RWPE2 (cell line): ENCODE measurements around the gene PHF1.
"Not testable (repeated sequence)": the region's sequence is repeated elsewhere in the genome, so short reads cannot be mapped to it uniquely, and the experiment has no call there.

Experiments used
- ATAC-seq: fragments of 200-7000 bp; cut with Tn5 transposase; 3 replicates; pipeline ENCODE4 v1.9.1; 2021; ENCODE audit warnings: low read depth
- DNase-seq: peaks from one replicate; pipeline ENCODE4 v3.0.0-alpha.2; 2020; ENCODE audit warnings: low spot score
- H3K27ac ChIP-seq: fragments of 450-650 bp; 2 replicates; pipeline ENCODE4 v1.5.1; 2017; ENCODE audit warnings: mild to moderate bottlenecking; ENCODE audit not compliant: poor library complexity, severe bottlenecking
- H3K27me3 ChIP-seq: fragments of 250-450 bp; sonication (Bioruptor Pico); 2 replicates; pipeline ENCODE4 v1.5.1; 2021; ENCODE audit warnings: mild to moderate bottlenecking, moderate library complexity; ENCODE audit not compliant: insufficient read depth, poor library complexity, severe bottlenecking
- H3K36me3 ChIP-seq: fragments of 250-450 bp; sonication (Bioruptor Pico); 2 replicates; pipeline ENCODE4 v1.5.1; 2020; ENCODE audit warnings: low read depth, mild to moderate bottlenecking, moderate library complexity
- H3K4me1 ChIP-seq: fragments of 250-450 bp; sonication (Bioruptor Pico); 2 replicates; pipeline ENCODE4 v1.5.1; 2021; ENCODE audit warnings: mild to moderate bottlenecking, moderate library complexity; ENCODE audit not compliant: insufficient read depth, poor library complexity, severe bottlenecking
- H3K4me3 ChIP-seq: fragments of 250-450 bp; sonication (Bioruptor Pico); 2 replicates; pipeline ENCODE4 v1.5.1; 2021; ENCODE audit warnings: mild to moderate bottlenecking, moderate library complexity; ENCODE audit not compliant: severe bottlenecking
- H3K9me3 ChIP-seq: fragments of 250-450 bp; sonication (Bioruptor Pico); 2 replicates; pipeline ENCODE4 v1.5.1; 2021; ENCODE audit warnings: mild to moderate bottlenecking, moderate library complexity; ENCODE audit not compliant: severe bottlenecking
- CTCF ChIP-seq: fragments of 450-650 bp; IDR thresholded peaks from one replicate; pipeline ENCODE4 v1.5.1; 2017; ENCODE audit warnings: mild to moderate bottlenecking, moderate library complexity; ENCODE audit not compliant: poor library complexity, severe bottlenecking

PHF1 gene

GRCh38 chr6:33410711-33411631 lies at the start of gene PHF1:
PHF1 (plus strand) TSS chr6:33411014; CDS start chr6:33412264, 1,250 bp downstream.
- Histone ChIP-seq H3K27me3 (no peaks in the 10 kb centered on the region), H3K9me3 (no peaks in the 10 kb centered on the region), H3K4me1 (no peaks in the 10 kb centered on the region), H3K36me3 (peaks cover 59% of the 10 kb centered on the region), H3K27ac (peak within 1 kb of the TSS; percentile 74), H3K4me3 (peak within 1 kb of the TSS; percentile 60)
- DNase-seq (no peak), ATAC-seq (peak; percentile 24)
- no peak for TF ChIP-seq CTCF

GRCh38 chr6:33363486-33363885 lies 47.3 kb upstream of the PHF1 start:
- ATAC-seq, H3K27ac ChIP-seq, H3K27me3 ChIP-seq: not testable (repeated sequence)

GRCh38 chr6:33364475-33365205 lies 46.2 kb upstream of the PHF1 start:
- not testable (repeated sequence) for H3K27ac ChIP-seq, ATAC-seq, H3K4me1 ChIP-seq, H3K4me3 ChIP-seq, H3K9me3 ChIP-seq, DNase-seq, H3K36me3 ChIP-seq, H3K27me3 ChIP-seq

More at GRCh38 chr6:33363486-33363885, 47.3 kb upstream of the PHF1 start:
- not testable (repeated sequence) for H3K9me3 ChIP-seq, H3K4me3 ChIP-seq, DNase-seq, H3K36me3 ChIP-seq, H3K4me1 ChIP-seq

- ATAC-seq = not testable (repeated sequence)
These were observed 45.4 kb upstream of the PHF1 start for GRCh38 chr6:33365206-33365971.

GRCh38 chr6:33367009-33367714 lies 43.7 kb upstream of the PHF1 start:
- Histone ChIP-seq H3K9me3 (no peaks in the 10 kb centered on the region), H3K27ac (no peak overlapping the region), H3K36me3 (no peaks in the 10 kb centered on the region), H3K4me1 (no peaks in the 10 kb centered on the region), H3K4me3 (no peak overlapping the region), H3K27me3 (no peaks in the 10 kb centered on the region)
- DNase-seq (no peak), ATAC-seq (no peak)
- no peak for TF ChIP-seq CTCF

More at GRCh38 chr6:33365206-33365971, 45.4 kb upstream of the PHF1 start:
- not testable (repeated sequence) for H3K36me3 ChIP-seq, DNase-seq, H3K27me3 ChIP-seq, H3K4me3 ChIP-seq, H3K27ac ChIP-seq, H3K4me1 ChIP-seq, H3K9me3 ChIP-seq

GRCh38 chr6:33367715-33368025 lies 43.1 kb upstream of the PHF1 start:
- not testable (repeated sequence) for ATAC-seq, H3K4me1 ChIP-seq, H3K9me3 ChIP-seq, H3K36me3 ChIP-seq, H3K27me3 ChIP-seq, DNase-seq, H3K27ac ChIP-seq, H3K4me3 ChIP-seq

- not testable (repeated sequence) for H3K27me3 ChIP-seq, H3K27ac ChIP-seq, ATAC-seq, H3K36me3 ChIP-seq, H3K9me3 ChIP-seq, DNase-seq, H3K4me3 ChIP-seq
- H3K4me1 ChIP-seq = peaks cover 23% of the 10 kb centered on the region
These were observed 38.9 kb upstream of the PHF1 start for GRCh38 chr6:33371901-33372300.
